Epidermal melanocyte (primary cell): ENCODE measurements around the gene TRPM2.

Source experiments
- DNase-seq: peaks from one replicate; pipeline ENCODE4 v3.0.0; 2011; ENCODE audit warnings: low spot score; ENCODE audit not compliant: insufficient read length

TRPM2 gene

DNA sequence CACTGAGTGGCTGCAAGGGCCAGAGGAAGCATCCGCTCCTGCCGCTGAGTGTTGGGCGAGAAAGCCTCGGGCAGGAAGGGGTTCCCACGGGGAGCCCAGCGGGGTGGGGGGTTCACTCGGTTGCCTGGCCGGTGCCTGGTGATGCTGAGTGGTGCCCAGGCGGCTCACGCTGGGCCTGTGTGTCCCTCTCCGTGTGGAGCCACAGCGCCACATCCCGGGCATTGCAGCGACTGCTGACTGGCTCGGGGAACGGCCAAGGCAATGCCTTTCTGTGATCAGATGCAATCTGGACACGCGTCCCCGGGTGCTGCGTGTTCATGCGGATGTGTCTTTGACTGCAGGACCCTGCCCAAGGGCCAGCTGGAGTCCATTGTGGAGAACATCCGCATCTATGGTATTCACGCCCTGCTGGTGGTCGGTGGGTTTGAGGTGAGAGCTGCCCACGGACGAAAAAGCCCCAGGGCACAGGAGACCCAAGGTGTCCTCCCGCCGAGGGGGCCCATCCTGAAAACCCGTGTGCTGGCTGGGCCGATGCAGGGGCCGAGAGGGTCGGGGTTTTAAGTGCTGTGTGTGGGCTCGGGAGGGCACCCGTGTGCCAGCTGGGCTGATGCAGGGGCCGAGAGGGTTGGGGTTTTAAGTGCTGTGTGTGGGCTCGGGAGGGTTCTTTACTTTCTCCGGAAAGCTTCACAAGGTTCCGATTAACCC, 30.6 kb upstream of the TRPM2 start:
- DNase-seq = no peak

DNA sequence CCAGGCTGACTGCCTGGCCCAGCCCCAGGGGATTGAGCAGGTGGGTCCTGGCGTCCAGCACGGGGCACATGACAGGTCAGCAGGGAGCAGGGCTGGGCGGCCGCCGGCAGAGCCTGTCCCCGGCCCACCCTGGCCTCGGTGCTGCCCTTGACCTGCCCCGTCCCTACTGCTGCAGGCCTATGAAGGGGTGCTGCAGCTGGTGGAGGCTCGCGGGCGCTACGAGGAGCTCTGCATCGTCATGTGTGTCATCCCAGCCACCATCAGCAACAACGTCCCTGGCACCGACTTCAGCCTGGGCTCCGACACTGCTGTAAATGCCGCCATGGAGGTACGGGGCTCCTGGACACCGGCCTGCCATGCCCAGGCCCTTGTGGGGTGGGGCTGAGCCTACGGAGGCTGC, 29.8 kb upstream of the TRPM2 start:
- no peak for DNase-seq

DNA sequence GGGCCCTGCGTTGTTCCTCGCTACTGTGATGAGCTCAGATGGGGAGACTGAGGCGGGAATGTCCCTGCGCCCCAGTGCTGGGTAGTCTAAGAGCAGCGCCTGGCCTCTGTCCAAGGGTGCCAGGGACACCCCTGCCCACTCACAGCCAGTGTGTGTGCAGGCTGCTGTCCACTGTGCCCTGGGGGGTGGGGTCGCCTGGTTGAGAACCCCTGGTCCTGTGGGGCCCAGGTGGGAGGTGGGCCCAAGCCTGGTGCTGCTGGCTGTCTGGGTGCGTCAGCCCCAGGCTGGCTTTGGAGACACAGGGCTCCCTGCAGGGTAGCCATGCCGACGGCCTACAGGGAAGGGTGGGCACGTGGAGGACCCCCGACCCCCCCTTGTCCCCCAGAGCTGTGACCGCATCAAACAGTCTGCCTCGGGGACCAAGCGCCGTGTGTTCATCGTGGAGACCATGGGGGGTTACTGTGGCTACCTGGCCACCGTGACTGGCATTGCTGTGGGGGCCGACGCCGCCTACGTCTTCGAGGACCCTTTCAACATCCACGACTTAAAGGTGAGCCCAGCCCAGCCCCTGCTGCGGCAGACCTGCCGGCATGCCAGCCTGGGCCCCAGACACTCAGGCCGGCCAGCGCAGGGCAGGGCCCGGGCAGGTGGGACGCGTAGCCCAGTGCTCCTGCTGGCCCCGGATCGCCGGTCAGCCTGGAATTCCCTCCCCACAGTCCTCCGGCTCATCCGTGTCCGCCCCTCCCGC, 29.1 kb upstream of the TRPM2 start:
- DNase-seq = no peak

- DNase-seq = no peak
Observed at GRCh38 chr21:44324854-44325107, 28.6 kb upstream of the TRPM2 start.

DNA sequence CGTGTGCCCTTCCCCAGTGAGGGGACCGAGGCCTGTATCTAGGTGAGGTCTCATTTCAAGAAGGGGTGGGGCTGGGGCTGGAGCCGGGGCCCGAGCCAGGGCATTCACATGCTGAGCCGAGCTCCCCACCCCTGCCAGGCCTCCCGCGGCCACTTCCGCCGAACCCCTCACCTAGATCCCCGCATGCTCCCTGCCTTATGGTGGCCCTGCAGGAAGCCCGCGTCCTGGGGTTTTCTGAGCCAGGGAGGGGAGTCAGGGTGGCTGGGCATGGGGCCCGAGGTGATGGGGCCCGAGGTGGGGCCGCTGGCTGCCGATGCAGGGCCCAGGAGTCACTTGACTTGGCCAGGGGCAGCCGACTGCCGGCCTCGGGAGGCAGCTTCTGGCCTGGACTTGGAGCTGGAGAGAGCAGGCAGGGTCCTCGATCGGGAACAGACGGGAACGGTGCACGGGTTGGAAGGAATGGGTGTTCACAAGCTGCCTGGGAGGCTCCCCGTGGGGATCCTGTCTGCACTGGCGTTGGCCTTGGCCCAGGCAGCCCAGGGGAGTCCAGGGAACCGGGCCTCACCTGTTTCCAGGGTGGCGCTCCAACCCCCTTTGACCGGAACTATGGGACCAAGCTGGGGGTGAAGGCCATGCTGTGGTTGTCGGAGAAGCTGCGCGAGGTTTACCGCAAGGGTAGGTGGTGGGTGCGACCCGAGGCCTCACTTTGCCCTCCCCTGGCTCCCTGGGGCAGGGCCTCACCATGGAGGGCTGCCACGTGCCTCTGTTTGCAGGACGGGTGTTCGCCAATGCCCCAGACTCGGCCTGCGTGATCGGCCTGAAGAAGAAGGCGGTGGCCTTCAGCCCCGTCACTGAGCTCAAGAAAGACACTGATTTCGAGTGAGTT, 27.8 kb upstream of the TRPM2 start:
- no peak for DNase-seq

GRCh38 chr21:44326272-44326647, 27.2 kb upstream of the TRPM2 start:
- no peak for DNase-seq

GRCh38 chr21:44326716-44327602, 26.5 kb upstream of the TRPM2 start:
- no peak for DNase-seq

DNA sequence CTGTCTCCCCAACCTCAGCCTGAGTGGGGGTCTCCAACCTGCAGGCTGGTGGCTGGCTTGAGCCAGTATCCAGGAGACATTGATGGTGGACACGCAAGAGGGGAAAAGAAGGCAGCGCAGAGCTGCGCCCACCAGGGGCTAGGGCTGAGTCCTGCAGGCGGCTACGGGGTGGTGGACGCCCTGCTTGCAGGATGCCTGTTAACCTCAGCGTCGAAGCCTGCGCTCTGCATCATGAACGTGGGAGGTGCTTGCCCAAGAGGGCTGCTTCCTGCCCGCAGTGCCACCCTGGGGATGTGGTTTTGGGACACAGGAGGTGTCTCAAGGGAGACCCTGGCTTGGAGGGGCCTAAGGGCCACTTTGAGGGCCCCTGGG, 25.8 kb upstream of the TRPM2 start:
- DNase-seq = no peak

DNA sequence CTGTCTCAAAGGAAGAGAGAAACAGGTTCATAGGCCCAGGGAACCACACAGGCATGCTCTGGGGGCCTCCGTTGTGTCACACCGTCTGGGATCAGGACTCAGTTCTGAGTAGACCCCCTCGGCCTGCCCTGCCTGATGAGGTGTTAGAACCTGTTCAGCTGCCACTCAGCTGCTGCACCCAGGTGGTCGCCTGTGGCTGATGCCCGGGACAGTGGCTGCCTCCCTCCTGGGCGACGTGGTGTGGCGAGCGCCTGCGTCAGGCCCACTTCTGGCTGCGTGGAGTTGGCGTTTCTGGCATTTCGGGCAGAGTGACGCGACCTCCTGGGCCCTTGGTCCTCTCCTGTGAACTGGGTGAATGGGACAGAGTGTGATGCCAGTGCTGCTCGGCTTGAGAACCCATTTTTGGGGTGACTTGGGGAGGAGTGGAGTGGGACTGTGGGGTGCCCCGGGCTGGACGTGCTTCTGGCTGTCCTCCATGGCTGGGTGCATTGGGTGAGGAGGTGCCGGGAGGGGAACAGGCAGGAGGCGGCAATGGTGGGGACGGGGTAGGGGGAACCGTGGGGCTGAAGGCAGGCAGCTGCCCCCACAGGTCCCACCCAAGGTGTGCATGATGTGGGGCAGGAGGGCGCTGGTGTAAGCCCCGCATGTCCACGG, 25.1 kb upstream of the TRPM2 start:
- DNase-seq = no peak

DNA sequence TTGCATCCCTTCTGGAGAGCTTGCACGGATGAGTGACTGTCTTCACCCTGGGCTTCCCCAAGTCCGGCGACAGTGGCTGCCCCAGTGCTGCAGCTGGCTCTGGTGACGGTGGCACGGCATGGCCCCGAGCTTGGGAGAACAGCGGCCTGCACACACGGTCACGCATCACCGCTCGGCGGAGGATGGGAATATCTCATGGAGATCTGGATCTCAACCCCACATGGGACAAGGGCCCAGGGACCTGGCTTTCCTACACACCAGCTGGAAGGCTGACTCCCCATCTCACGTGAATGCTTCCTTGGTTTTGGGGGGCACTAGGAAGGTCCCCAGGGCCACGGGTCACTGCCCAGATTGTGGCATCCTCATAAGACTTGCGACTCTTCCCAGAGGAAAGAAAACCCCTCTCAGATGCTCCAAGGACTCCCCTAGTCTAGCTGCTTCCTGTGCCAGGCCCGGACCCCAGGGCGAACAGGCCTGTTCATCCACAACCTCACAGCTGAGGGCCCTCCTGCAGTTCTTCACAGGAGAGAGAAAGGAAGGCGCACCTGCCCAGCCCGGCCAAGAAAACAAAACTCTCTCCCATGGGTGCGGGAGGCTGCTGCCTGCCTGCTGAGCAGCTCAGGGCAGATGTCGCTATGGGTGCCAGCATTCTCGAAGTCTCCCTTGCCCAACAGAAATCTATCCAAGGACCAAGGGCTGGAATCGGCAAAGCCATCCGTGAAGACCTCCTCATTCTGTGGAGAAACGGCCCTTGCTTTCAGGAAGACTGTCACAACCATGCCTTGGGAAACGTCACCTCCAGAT, 24.1 kb upstream of the TRPM2 start:
- DNase-seq = no peak

DNA sequence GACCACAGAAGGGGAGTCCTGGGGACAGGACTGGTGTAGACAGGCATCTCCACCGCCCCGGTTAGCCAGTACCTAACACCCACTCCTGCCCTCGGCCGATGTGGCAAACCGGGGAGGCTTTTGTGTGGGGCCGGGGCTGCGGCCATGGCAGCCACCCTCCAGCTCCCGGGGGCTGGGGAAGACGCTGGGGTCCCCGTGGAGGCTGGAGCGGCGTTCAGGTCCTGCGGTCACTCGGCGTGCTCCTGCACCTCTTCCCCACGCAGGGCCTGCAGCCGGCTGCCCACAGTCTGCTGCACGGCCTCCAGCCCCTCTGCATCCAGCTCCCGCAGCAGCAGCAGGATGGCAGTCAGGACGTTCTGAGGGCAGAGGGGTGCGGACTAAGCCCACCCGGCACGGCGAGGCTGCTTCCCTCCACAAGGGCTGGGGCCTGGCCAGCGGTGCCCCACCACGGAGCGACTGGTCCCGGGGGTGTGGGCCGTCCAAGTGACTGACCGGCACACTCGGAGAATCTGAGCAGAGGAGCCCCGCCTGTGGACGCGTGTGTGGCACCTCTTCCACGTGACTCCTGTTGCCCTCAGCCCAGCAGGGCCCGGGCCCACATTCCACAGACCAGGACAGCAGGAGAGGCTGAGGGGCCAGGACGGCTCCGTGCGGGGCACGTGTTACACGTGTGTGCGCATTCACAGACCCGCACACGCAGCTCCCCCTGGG, 23.3 kb upstream of the TRPM2 start:
- DNase-seq = no peak

DNA sequence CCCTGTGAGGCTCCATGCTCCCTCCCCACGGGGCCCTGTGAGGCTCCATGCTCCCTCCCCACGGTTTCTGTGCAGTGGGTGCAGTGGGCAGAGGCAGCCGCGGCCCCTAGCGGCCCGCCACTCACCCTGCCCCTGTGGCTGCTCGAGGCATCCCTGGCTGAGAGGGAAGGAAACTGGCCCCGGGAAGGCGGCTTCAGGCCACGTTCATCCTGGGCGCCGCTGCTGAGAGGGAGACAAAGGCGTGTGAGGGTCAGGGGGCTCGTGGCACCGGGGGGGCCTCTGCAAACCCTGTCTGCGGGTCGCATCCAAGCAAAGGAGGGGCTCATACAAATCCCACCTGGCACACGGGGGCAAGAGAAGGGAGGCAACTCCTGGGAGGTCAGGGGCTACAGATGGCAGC, 22.7 kb upstream of the TRPM2 start:
- DNase-seq = no peak

GRCh38 chr21:44331209-44331608, 22.2 kb upstream of the TRPM2 start:
- DNase-seq = no peak

- DNase-seq = no peak
Observed at GRCh38 chr21:44331650-44332307, 21.6 kb upstream of the TRPM2 start.

DNA sequence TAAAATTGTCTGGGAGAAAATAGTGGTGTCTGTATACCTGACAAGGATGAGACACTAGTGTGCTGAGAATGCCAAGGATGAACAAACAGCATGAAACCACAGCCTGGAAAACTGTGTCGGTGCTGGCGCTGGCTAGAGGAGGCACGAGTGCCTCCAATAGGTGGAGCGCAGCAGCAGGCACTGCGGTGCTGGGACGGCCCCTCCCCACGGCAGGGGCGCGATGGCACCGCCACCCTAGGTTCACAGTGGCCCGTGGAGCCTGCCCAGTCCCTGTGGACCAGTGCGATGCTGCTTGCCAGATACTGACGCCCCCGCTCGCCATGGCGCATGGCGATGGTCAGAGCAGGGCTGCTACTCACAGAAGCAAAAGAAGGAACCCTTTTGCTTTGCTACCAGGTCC, 21.0 kb upstream of the TRPM2 start:
- no peak for DNase-seq

GRCh38 chr21:44332965-44333364, 20.5 kb upstream of the TRPM2 start:
- no peak for DNase-seq

DNA sequence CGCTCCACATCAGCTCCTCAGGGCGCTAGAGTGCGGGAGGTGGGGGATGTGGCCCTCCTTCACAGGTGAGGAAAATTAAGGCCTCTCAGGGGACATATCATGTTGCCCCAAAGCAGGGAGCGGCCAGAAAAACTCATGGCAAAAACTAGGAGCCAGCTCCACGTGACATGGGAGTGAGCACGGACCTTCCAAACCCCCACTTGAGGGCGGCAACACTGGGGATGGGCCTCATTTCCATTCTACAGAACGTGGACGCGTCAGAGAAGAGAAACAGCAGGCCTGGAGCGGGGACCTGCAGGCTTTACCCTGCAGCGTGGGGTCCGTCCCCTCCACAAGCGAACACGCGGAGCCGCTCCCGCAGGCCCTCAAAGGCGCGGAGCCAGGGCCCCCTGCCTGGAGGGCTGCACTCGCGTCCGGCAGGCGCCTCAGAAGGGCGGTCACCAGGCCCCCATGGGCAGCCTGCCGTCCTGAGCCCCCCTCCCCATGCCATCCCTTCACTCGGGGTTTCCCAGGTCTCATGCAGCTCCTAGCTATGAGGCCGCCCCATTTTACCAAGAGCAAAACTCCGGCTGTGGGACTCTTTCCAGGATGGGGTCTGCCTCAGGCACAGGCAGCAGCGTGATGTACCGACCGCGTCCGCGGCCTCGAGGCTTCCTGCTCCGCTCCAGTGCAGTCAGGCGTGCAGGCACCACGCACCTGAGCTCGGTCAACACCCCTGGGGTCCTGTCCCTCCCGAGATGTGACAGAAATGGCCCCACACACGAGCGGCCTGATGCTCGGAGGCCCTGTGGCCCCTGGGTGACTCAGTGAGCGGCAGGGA, 19.7 kb upstream of the TRPM2 start:
- DNase-seq = no peak

DNA sequence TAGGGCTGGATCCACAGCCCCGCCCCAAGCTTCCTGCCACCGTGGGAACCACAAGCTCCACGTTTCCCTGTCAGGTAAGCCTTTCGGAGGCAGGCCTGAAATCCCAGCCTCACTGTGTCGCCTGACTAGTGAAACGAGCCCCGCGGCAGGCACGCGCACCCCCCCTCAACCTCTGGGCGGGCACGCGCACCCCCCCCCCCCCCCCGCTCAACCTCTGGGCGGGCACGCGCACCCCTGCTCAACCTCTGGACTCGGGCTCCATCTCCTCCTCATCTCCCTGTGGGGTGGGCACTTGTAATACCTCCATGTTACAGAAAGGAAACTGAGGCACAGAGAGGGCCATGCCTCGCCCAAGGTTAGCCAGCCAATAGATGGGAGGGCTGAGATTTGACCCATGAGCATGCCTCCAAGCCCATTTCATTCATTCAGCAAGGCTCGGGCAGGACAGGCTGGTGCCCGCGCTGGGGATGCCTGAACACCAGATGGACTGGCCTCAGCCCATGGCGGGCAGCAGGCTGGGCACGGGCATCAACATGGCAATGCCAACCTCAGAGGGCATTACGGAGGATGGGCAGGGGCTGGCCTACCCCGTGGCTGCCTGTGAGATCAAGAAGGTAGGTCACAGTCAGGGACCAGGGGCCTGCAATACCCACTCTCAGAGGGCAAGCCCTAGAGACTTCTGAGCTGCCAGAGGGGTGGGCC, 18.9 kb upstream of the TRPM2 start:
- DNase-seq = no peak
